OCI-LY7 (cell line): ENCODE results near the gene C8A. TPM values are rescaled to one million over a fixed set of nuclear protein-coding genes. Genes with fewer than 3 reads are reported as not detected.

ENCODE experiments used
- BruUV-seq: library from RNA; stranded (reverse); fragments of 400-500 nt; replicated peaks from 2 replicates; lab custom pipeline; 2021; lab: Mats Ljungman, UMichigan
- CTCF ChIA-PET: fragments of 300-600 bp; sonication (Branson Sonifier 250); formaldehyde crosslinking; loops from one replicate; lab custom pipeline; 2022; ENCODE audit warnings: antibody characterized with exemption; ENCODE audit not compliant: unreplicated experiment; lab: Charles Lee
- POLR2A ChIA-PET: fragments of 300-600 bp; sonication (Branson Sonifier 250); formaldehyde crosslinking; loops from one replicate; lab custom pipeline; 2022; ENCODE audit warnings: antibody characterized with exemption; lab: Charles Lee
- DNase-seq: peaks from one replicate; pipeline ENCODE4 v3.0.0-alpha.2; 2015; ENCODE audit warnings: low spot score
- H2AFZ ChIP-seq: fragments of 200-600 bp; sonication (generic), shearing (Covaris generic); 2 replicates; pipeline ENCODE4 v1.6.1; 2014; ENCODE audit warnings: mild to moderate bottlenecking, antibody characterized with exemption, low read length, moderate library complexity
- H3K27ac ChIP-seq: fragments of 200-600 bp; sonication (generic); 2 replicates; pipeline ENCODE4 v1.5.1; 2014; ENCODE audit warnings: mixed run types, low read depth, mild to moderate bottlenecking, moderate library complexity, low read length, inconsistent platforms; ENCODE audit not compliant: poor library complexity, severe bottlenecking
- H3K36me3 ChIP-seq: fragments of 200-600 bp; sonication (generic); 2 replicates; pipeline ENCODE4 v1.6.1; 2014; ENCODE audit warnings: mild to moderate bottlenecking, antibody characterized with exemption, low read length, moderate library complexity, mixed read lengths; ENCODE audit not compliant: insufficient read depth
- H3K4me1 ChIP-seq: fragments of 200-600 bp; sonication (generic); 2 replicates; pipeline ENCODE4 v1.5.1; 2014; ENCODE audit warnings: mild to moderate bottlenecking, low read length; ENCODE audit not compliant: insufficient read depth, poor library complexity, severe bottlenecking
- H3K4me2 ChIP-seq: fragments of 200-600 bp; sonication (generic); 2 replicates; pipeline ENCODE4 v1.6.1; 2014; ENCODE audit warnings: mild to moderate bottlenecking, low read length
- H3K4me3 ChIP-seq: fragments of 200-600 bp; sonication (generic); 2 replicates; pipeline ENCODE4 v1.5.1; 2014; ENCODE audit warnings: mild to moderate bottlenecking, low read depth, low read length; ENCODE audit not compliant: poor library complexity, severe bottlenecking
- H3K79me2 ChIP-seq: fragments of 200-600 bp; sonication (generic); 2 replicates; pipeline ENCODE4 v1.6.1; 2016; ENCODE audit warnings: low read depth, mild to moderate bottlenecking, low read length, moderate library complexity, mixed read lengths; ENCODE audit not compliant: insufficient read depth
- H3K9me2 ChIP-seq: fragments of 200-600 bp; sonication (generic); 2 replicates; pipeline ENCODE4 v1.6.1; 2016; ENCODE audit warnings: mild to moderate bottlenecking, low read length, mixed read lengths; ENCODE audit not compliant: insufficient read depth
- H3K9me3 ChIP-seq: fragments of 200-600 bp; sonication (generic); 2 replicates; pipeline ENCODE4 v1.6.1; 2014; ENCODE audit warnings: mild to moderate bottlenecking, mixed run types, low read length, mixed read lengths
- H4K20me1 ChIP-seq: fragments of 200-600 bp; sonication (generic); 2 replicates; pipeline ENCODE4 v1.6.1; 2014; ENCODE audit warnings: mild to moderate bottlenecking, antibody characterized with exemption, low read length, moderate library complexity, mixed read lengths; ENCODE audit not compliant: insufficient read depth
- EZH2phosphoT487 ChIP-seq: fragments of 200-600 bp; sonication (generic); IDR thresholded peaks from 2 replicates; pipeline ENCODE4 v1.6.1; 2018; ENCODE audit warnings: low read depth, borderline replicate concordance, mild to moderate bottlenecking, mixed run types, antibody characterized with exemption, low read length, moderate library complexity, mixed read lengths
- intact Hi-C: fragments of 100-400 bp; cut with micrococcal nuclease; formaldehyde crosslinking; loops from one replicate; pipeline ENCODE4 v1.10.0; 2022; ENCODE audit not compliant: unreplicated experiment
- total RNA-seq, 2 experiments: library from RNA; depleted of rRNA in 1 of 2; stranded (reverse); fragments of >200 nt in 1 of 2; shearing (Covaris generic) in 1 of 2; gene quantifications; 2 replicates each; pipeline ENCODE4 v1.2.3, GENCODE V29; 2014 to 2022
- TF ChIP-seq, protein P1 (sequence below): fragments of 200-600 bp; sonication (generic); conservative IDR thresholded peaks from 2 replicates; pipeline ENCODE4 v1.5.1; 2014; ENCODE audit warnings: mild to moderate bottlenecking, antibody characterized with exemption, low read length, moderate library complexity, mixed read lengths

C8A gene
- total RNA-seq, 2 experiments from 2014 or later: not detected

DNA sequence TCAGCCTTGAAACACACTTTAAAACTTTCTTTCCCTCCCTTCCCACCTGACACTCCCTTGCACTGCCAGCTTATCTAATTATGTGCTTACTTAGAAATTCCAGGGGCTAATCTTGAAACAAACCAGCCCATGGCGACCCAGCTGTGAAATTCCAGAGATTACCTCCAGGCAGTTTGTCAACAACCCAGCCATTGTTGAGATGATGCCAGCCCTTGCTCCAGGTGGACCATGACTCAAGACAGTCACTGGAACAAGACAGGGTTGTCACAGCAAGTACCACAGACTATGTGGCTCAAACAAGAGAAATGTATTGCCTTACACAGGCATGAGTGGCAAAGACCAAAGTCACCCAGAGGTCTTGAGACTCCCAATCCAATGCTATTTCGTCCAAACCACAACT is 43.3 kb upstream of the C8A start:
- CTCF ChIA-PET: no interaction called here
- no peaks in the 10 kb centered on the region for H3K9me3 ChIP-seq
- intact Hi-C loops: no loop called here
- H3K36me3 ChIP-seq: no peaks in the 10 kb centered on the region
- DNase-seq: no peak
- BruUV-seq: no TSS peak
- no peak overlapping the region for H3K27ac ChIP-seq
- no peak overlapping the region for H3K4me3 ChIP-seq
- POLR2A ChIA-PET: no interaction called here
- TF ChIP-seq EZH2phosphoT487: no peak
- TF ChIP-seq, protein P1, sequence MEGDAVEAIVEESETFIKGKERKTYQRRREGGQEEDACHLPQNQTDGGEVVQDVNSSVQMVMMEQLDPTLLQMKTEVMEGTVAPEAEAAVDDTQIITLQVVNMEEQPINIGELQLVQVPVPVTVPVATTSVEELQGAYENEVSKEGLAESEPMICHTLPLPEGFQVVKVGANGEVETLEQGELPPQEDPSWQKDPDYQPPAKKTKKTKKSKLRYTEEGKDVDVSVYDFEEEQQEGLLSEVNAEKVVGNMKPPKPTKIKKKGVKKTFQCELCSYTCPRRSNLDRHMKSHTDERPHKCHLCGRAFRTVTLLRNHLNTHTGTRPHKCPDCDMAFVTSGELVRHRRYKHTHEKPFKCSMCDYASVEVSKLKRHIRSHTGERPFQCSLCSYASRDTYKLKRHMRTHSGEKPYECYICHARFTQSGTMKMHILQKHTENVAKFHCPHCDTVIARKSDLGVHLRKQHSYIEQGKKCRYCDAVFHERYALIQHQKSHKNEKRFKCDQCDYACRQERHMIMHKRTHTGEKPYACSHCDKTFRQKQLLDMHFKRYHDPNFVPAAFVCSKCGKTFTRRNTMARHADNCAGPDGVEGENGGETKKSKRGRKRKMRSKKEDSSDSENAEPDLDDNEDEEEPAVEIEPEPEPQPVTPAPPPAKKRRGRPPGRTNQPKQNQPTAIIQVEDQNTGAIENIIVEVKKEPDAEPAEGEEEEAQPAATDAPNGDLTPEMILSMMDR: no peak
- no peaks in the 10 kb centered on the region for H3K9me2 ChIP-seq
- H3K4me1 ChIP-seq: no peaks in the 10 kb centered on the region
- H2AFZ ChIP-seq: no peak overlapping the region
- no peaks in the 10 kb centered on the region for H4K20me1 ChIP-seq
- no peaks in the 10 kb centered on the region for H3K79me2 ChIP-seq
- H3K4me2 ChIP-seq: no peak overlapping the region

DNA sequence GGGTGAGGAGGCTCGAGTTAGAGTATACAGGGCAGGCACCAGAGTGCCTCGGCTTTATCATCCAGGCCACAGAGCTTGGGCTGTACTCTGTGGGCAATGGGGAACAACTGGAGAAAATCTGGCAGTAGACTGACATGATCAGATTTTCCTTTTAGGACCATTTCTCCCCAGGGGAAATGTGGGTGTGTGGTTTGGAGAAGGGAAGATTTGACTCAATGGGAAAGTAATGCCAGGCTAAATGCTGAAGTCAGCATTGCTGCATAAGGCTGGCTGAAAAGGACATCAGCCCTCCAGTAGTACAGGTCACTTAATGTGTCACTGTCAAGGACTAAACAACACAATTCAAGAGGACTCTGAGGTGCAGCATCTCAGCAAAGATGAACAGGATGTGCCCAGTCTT is 40.4 kb upstream of the C8A start:
- Histone ChIP-seq H2AFZ (no peak overlapping the region), H3K27ac (no peak overlapping the region), H3K9me3 (no peaks in the 10 kb centered on the region), H3K79me2 (no peaks in the 10 kb centered on the region), H3K9me2 (no peaks in the 10 kb centered on the region), H3K4me2 (no peak overlapping the region), H3K4me1 (no peaks in the 10 kb centered on the region), H3K36me3 (no peaks in the 10 kb centered on the region), H3K4me3 (no peak overlapping the region), H4K20me1 (no peaks in the 10 kb centered on the region)
- ChIA-PET POLR2A (no interaction called here), CTCF (no interaction called here)
- intact Hi-C loops: no loop called here
- DNase-seq: no peak
- TF ChIP-seq, protein P1: no peak
- no peak for TF ChIP-seq EZH2phosphoT487
- no TSS peak for BruUV-seq

DNA sequence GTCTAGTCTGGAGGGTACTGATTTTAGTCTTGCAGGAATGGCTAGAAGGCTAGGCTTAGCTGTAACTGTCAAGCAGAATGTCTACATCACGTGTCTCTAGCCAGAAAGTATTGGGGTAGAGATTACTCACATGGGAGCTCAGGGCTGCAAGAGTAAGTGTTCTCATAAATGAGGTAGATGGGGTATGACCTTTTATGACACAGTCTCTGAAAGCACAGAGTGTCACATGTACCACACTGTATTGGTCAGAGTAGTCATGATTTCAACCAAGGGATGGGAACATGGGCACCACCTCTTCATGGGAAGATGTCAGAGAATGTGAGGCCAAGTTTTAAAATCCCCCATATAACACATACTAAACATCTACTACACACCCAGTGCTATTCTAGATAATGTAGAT is 38.3 kb upstream of the C8A start:
- Histone ChIP-seq H2AFZ (no peak overlapping the region), H3K36me3 (no peaks in the 10 kb centered on the region), H3K4me2 (no peak overlapping the region), H3K27ac (no peak overlapping the region), H3K4me1 (no peaks in the 10 kb centered on the region), H3K9me3 (no peaks in the 10 kb centered on the region), H4K20me1 (no peaks in the 10 kb centered on the region), H3K4me3 (no peak overlapping the region), H3K9me2 (no peaks in the 10 kb centered on the region), H3K79me2 (no peaks in the 10 kb centered on the region)
- CTCF ChIA-PET: no interaction called here
- TF ChIP-seq EZH2phosphoT487: no peak
- TF ChIP-seq, protein P1: no peak
- POLR2A ChIA-PET: interaction anchor here (0.6 to 0.7 kb wide), 2 partner anchors 14 to 257 kb away, joined by 3 to 5 read pairs; no protein-coding TSS in a partner anchor
- intact Hi-C loops: no loop called here
- no TSS peak for BruUV-seq
- DNase-seq: no peak
